Activated CD8-positive, alpha-beta memory T cell treated with anti-CD3 and anti-CD28 coated beads for 48 hours (primary cell): ENCODE data around the gene LIMCH1.
"Not testable (repeated sequence)": the region's sequence is repeated elsewhere in the genome, so short reads cannot be mapped to it uniquely, and the experiment has no call there.

Experiments
- DNase-seq, 3 experiments: peaks; one replicate each; pipeline ENCODE4 v3.0.0-alpha.2; 2020; ENCODE audit warnings: low read depth in 2 of 3, low spot score in 2 of 3

Gene LIMCH1

DNA sequence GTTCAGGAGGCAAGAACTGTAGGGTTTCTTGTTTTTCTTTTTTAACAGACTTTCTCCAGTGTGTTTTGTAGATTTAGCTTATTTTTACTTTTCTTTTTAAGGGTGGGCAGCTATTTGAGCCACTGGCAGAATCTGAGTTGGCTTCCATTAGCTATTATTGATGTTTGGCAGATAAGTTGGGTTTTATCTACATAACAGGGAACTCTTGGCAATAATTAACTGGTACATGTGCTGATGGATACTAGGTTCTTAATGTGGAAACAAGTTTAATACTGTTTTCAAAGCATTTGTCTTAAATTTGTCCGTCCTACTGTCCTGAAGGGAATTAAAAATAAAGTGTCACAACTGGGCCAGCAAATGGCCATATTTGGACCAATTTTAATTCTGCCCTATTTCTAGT is 130.1 kb downstream of the LIMCH1 start:
- DNase-seq, result no peak

DNA sequence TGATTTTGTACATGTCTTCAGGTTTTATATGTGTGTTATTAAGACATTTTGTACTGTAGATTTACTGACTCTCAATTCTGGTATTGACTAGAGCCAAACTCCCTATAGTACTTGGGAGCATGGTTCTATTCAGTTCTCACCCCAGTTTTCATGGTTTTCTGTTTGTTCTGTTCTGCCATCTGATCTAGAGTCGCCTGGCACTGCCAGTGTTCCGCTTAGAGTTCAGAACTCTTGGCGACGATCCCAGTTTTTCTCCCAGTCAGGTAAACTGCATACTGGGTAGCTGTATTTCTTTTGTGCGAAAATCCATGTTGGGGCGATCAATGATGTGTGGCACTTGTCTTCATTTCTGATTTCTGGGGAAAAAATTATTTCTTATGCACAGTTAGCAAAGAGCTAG is 132.6 kb downstream of the LIMCH1 start:
- no peak for DNase-seq

DNA sequence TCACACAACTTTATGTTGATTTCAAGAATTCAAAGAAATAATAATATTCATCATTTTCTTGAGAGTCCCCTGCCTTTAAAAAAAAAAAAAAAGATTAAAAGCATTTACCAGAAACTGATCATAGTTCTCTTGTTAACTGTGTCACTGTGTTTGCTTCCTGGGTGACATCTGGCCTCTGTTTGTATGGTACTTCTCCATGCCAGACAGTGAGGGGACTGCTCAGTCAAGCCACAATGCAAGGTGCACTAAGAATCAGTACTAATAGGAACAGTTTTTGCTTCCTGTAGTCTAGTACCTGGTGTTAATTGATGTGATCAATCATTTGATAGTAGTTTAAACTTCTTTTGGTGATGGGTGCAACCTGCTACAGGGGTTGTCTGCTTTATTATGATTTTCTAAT is 133.0 kb downstream of the LIMCH1 start:
- DNase-seq, result no peak

DNA sequence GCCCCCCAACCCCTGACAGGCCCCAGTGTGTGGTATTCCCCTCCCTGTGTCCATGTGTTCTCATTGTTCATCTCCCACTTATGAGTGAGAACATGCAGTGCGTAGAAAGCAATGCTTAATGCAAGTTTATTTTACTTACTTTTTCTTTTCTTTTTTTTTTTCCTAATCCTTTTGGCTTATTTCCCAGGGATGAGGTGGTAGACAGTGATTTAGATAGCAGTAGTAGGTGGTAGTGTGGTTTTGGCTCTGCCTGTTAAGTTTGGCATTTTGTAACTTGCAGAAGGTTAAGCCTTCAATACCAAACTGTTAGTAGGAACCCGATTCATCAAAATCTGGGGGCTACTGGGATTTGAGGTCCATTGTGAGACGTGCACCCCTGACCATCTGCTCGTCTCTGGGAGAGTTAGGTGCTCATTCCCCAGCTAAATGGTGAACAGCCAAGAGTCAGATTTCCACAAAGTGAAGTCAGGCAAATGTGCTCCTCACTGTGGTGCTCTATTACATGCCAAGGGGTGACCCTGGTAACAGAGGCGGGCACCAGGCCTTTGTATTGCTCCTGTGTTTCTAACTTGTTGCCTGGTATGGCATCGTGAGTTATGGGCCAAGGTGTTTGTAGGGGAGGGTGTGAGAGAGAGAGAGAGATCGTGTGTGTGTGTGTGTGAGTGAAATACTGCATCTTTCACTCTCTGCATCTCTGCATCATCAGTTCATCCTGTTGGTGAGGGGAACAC is 140.3 kb downstream of the LIMCH1 start:
- DNase-seq, result no peak

DNA sequence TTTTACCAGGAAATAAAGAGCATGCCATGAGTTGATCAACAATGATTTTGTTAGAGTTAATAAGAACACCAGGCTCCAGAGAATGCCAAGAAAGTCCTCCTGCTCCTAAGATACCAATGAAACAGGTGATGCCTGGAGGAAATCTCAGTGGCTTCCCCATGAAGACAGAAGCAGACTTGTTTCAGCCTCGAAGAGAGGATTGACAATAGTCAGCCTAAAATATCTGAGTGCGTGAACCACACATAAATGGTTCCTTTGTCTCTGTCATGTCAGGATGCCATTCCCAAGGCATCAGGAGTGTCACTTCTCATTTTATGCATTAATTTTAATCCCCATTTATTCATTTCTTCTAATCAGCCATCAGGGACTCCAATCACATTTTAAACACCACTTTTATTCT is 141.0 kb downstream of the LIMCH1 start:
- DNase-seq, result no peak

DNA sequence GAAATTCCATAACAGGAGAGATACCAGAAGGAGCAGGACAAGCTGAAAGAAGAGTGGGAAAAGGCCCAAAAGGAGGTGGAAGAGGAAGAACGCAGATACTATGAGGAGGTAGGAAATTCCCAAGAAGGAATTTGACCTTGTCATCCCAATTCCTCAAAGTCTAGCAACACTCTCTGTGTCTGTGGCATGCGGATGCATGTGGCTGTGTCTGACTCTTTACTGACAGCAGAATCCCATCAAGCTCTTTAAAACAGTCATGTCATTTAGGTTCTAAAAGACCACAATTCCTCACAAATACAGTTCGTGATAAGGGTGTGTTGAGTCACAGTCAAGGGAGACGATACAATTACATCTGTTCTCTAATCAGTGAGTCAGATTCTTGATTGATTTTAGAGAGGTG is 142.0 kb downstream of the LIMCH1 start:
- no peak for DNase-seq

DNA sequence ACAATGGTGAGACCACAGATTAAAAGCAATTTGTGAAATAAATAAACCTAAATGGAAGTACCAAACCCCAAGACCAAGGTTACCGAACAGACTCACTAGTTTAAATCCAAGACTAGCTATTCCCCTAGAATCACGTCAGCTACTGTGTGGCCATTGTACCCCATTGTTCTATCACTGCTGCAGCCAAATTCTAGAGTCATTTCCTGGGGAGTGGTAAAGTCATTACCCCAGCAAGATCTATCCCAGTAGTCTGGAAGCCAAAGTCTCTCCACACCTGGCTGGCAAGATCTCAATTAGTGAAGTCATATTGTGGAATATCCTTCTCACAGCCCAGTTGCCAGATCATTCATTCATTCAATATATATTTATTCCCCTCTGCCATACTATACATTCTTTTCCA is 143.1 kb downstream of the LIMCH1 start:
- DNase-seq, result no peak

DNA sequence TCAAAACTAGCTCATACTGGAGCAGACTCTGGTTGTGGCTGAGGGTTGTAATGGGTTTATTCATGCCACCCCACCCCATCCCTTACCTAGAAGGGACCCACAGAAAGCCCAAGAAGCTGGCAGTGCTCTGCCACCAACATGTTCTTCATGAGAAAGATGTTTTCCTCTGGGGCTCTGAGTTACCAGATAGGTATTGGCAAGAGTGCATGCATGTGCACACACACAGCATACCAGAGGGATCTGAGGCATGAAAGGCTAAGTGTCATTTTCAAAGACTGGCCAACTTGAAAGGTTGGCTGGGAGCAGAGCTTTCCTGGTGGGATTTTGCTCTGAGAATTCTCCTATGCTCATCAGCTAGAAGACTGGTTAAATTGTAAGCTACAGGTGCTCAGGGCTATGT is 145.4 kb downstream of the LIMCH1 start:
- DNase-seq, result no peak

DNA sequence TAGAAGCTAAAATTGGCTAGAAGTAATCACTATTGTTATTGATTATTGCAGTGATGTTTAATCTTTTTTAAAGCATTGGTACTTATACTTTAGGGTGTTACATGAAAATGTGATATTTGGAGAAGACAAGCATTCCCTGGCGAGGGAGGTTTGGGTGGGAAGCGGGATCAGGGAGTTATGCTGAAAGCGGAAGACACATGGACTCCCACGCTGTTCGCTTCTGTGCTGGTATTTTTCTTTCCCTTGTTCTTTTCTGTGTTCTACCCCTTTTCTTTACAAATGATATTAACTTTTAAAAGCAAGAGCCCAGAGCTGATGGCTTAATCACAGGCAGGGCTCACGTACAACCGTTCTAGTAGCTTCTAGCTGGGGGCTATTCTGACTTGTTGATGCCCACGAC is 148.9 kb downstream of the LIMCH1 start:
- no peak for DNase-seq

DNA sequence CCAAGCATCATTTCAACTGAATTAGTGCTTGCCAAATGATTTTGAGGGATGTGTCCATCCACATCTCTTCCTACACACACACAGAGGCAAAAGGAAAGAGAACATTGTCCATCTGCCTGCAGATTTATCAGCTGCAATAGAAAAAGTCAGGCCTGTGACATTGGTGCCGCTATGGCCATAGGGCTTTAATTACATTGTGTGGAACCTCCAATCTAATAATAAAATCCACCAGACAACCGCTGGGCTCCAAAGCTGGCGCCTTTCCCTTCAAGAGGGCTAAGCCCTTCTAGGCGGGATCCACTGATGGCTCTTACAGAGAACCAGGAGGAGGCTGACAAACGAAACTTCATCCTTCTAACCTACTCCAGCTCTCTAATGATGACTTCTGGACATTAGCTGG is 150.0 kb downstream of the LIMCH1 start:
- no peak for DNase-seq

DNA sequence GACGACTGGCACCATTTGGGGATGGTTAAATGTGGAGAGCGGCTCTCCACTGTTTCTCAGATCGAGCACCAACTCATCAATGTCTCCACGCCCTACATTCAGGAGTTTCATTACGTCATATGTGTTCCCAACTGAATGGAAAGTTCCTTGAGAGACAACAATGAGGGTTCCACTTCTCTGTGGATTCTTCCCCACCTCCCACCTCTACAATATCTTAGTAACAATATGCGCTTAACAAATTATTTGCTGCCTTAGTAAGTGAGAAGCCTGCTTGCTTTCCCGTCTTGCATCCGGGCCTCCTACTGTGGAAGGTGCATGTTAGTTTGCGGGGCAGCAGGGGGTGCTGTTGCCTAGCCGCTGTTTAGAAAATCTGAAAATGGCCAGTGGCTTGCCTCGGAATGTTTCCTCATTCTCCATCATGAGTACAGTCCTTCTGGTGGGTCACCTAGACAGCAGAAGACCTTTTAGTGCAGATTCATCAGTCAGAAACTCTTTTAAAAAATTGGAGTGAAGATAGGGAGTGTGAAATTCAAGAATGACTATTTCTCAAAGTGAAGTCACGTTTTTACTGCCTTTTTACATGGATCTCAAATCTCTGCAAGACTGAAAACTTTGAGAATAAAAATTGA is 154.9 kb downstream of the LIMCH1 start:
- DNase-seq, result peak in 2 of 3 experiments; percentile 0 to 17

DNA sequence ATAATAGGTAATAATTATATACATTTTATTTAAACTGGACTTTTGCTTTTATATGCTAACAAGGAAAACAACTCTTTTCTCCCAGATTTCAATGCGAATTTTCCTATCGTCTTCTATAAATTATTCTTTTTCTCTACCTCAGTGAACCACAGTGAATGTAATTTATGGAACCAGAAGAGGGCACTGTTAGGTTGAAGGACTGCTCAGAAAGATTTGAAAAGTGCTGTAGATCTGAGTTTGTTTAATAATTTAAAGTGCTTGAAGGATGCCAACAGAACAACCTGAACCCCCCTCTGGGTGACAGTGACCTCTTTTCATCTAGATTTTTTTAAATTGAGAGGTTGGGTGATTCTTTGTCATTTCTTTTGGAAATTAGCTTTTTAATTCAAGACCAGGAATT is 155.7 kb downstream of the LIMCH1 start:
- no peak for DNase-seq

DNA sequence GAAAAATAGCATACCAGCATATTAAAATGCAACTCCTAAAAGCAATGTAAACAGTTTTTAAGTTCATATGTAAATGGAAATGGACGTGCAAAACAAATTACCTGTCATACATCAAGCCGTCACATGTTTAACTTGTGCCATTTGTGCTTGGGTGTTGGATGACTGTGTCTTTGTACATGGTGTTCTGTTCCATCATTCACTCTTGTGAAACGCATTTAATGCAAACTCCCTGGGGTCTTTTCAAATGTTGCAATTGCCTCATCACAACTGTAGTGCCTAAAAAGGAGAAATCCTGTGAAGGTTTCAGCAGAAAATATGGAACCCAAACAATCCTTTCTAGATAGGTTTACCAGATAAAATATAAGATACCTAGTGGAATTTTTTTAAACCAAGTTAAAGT is 158.2 kb downstream of the LIMCH1 start:
- no peak for DNase-seq

DNA sequence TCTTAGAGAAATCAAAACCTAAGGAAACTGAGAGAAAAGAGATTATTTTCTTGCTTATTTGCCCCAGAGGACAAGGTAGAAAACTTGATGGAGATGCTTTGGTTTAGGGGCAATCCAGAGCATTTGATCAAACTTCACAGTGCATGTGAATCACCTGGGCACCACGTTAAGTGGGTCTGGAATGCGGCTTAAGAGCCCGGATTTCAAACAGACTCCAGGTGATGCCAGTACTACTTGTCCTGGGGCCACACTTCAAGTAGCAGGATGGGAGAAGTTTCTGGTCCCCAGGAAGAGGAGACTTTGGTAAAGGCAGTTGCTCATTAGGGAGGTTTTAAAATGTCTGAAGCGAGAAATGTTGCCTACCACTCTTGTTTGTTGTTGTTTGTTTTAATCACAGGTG is 158.8 kb downstream of the LIMCH1 start:
- no peak for DNase-seq

DNA sequence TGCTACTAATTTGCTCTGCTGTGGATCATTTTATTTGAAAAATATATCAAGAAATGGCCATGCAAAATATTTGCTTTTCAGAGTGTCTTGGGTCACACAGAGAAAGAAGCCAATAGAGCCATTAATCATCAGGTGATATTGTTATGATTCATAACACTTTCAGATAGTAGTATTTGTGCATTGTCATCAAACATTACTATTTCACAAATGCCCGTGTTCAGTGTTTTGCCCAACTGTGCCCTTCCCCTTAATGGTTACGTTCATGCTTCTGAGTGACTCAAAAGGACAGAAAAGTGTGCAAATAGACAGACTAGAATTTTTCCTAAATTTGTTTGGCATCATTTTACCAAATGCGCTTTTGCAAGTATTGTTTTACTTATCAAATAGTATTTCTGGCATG is 164.0 kb downstream of the LIMCH1 start:
- no peak for DNase-seq

DNA sequence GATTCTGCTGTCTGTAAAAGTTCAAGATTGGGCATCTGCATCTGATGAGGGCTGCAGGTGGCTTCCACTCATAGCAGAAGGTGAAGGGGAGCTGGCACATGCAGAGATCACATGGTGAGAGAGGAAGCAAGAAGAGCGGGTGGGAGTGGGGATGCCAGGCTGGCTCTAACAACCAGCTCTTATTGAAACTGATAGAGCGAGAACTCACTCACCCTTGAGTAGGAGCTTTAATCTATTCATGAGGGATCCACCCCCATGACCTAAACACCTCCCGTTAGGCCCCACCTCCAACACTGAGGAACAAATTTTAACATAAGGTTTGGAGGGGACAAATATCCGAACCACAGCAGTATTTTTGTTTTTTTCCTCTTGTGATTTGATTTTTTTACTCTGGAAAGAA is 164.8 kb downstream of the LIMCH1 start:
- DNase-seq, result no peak

DNA sequence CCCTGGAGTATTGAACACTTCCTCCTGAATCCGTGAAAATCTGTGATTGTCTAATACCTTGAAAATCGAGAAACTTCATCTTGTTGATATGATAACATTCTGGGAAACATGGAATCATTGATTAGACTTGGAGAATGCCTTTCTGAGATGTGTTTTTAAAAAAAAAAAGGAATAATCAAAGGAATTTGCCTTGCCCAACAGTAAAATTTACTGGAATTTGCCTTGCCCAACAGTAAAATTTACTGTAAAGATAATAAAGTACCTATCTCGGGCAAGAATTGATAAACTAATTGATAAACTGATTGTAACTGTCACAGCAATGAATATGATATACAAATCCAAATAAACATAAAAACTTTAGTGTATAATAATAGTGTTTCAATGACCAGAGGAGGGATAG is 165.8 kb downstream of the LIMCH1 start:
- DNase-seq, result no peak

DNA sequence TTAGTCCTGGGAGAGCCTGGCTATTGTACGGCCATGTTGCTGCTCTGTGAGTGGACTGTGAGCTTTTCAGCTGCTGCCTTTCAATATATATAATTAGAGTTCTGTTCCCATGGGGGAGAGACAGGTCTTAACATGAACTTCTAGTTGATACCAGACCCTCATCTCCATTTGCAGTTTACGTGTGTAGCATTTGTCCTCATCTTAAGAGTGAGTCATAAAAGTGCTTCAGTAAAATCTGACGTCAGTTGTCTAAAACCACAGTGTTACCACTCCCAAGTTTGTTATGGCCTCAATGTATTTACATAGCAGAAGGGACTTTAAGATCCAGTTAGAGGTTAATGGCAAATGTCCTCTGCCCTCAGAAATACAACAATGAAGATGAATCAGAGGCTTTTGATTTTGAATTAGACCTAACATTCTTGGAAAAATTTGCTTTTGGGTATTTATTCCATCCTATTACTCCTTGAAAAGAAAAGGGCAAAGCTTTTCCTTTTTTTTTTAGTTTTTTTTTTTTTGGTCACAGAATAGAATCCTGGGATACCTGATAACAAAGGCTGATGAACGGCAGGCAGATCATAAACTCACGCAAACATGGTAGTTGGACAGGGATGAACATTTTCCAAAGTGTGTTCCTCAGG is 172.0 kb downstream of the LIMCH1 start:
- DNase-seq, result no peak

DNA sequence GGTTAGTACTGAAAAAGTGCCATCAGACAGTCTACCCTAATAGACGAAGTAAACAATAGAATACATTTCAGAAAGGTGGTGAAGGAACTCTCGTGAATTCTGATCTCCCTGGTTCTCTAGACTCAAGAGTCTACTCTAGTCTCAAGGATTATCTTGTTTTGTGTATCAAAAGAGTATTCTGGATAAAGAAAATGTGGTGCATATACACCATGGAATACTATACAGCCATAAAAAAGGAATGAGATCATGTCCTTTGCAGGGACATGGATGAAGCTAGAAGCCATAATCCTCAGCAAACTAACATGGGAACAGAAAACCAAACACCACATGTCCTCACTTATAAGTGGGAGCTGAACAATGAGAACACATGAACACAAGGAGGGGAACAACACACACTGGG is 173.7 kb downstream of the LIMCH1 start:
- DNase-seq, result not testable (repeated sequence)

DNA sequence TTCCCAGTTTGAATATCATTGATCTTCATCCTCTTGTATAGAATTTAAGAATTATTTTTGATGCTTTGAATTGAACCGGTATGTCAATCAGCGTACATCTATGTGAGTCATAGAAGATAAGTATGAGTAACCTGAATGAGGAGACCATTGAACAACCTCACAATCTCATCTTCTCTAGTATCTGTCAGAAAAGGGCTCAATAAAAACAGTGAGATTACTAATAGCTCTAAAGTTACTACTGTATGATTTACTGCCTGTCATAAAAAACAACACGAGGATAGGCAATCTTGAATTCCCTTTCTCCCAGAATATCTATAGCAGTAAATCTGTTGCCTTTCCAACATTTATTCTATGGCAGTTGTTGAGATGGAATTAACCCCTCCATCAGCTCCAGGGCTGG is 174.5 kb downstream of the LIMCH1 start:
- DNase-seq, result no peak

DNA sequence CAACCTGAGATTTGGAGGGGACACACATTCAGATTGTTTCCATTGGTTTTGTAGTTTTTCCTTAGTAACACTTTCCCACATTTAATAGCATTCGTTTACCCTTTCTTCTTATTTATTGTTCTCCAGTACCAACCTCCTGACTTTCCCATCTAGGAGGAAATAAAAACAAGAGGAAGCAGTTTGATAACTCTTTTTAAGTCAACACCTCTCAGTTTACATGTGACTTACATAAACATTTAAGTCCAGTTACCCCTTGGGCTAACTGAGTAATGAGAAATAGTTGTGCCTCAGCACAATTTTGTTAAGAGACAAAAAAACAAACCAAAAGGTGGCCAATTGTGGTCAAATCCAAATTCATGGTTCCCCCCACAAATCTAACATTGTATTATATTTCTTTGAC is 175.8 kb downstream of the LIMCH1 start:
- no peak for DNase-seq

DNA sequence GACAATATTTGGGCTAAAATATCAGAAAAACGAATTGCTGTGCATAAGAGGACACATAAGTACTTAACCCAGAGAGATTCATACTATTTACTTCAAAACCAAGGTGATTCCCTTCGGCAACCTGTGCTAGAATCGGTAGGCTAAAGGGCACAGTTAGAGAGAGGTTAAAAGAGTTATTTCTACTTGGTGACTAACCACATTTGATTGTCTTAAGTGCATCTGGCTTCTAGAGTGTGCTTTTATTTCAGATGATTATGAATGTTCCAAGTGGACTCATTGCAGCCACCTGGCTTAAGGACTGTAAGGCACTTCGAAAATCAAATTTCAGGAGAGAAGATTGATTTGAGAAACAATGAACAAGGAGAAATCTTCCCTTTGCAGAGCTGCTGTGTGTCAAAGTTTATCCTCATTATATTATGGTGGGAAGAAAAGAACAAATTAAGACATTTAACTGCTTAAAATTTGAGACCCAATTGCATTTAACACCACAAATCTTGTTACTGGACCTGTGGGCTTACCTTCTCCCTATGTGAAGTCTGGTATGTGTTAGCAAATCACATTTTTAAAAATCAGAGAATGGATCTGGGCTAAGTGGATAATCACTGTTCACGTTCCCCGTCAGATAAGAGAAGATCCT is 176.5 kb downstream of the LIMCH1 start:
- no peak for DNase-seq
